Stimulated activated CD8-positive, alpha-beta memory T cell treated with anti-CD3 and anti-CD28 coated beads, Interleukin-15, amount 100 ng/mL, for 4 hours (primary cell): ENCODE measurements around the gene RHOD.

ENCODE experiments used
- DNase-seq, 2 donors: peaks; one replicate each; pipeline ENCODE4 v3.0.0-alpha.2; 2020; ENCODE audit warnings: low read depth in 2 of 2

The RHOD gene

DNA sequence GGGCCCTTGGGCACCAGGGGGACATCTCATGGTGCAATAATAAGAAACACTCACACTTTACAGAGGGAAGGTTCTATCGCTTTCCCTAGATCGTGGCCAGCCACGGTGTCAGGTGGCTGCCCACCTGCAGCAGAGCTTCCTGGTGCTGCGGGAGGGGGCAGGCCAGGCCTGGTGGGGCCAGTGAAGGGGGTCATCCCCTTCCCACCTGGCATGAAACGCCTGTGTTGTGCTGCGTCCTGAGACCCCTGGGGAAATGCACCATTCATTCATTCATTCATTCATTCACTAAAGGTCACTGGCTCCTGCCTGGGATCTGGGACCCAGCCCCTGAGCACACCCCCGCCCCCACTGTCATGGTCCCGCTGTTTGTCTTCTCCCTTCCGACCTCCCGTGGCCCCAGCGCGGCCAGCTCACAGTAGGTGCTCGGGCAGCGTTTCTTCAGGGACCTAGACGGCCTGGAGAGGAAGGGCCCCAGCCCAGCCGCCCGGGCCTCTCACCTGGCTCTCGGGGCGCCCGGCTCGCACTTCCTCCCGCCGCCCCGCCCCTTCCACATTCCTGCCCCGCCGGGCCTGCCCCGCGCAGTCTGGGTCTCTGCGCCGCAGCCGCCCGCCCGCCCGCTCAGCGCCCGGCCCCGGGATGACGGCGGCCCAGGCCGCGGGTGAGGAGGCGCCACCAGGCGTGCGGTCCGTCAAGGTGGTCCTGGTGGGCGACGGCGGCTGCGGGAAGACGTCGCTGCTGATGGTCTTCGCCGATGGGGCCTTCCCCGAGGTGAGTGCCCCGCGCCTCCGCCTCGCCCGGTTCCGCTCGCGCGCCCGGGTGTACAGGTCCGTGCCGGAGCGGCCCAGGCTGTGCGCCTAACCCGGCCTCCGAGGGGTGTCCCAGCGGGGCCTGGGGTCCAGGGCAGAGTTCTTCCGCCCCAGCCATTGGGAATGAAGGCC, at the start of gene RHOD:
Gene RHOD (plus strand): TSS at position 581 of the 938 bp plus-strand sequence. CDS start 56 bp downstream, at position 637.
- no peak for DNase-seq

DNA sequence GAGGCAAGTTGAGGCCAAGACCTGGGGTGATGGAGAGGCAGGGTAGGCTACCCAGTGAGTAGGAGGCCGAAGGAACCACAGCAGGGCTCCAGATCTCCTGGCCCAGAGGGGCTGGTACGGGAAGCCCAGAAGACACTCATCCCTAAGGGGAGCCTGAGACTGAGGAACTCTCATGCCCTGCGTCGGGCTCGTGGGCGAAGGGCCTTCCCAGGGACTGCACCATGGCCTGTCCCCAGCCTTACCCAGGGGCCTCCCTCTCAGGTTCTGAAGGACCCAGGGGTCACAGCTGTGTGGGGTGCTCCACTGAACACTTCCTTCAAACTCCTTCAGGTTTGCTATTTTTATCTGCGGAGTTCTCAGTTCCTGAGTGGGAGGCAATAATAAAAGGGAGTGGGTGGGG, 49.5 kb upstream of the RHOD start:
- no peak for DNase-seq

GRCh38 chr11:67010296-67010905, 46.2 kb upstream of the RHOD start:
- no peak for DNase-seq

GRCh38 chr11:67013511-67014045, 43.1 kb upstream of the RHOD start:
- DNase-seq: no peak

GRCh38 chr11:67014343-67014742, 42.3 kb upstream of the RHOD start:
- DNase-seq: no peak

- no peak for DNase-seq
Measured at GRCh38 chr11:67015048-67015447, 41.6 kb upstream of the RHOD start.

GRCh38 chr11:67016550-67016949, 40.1 kb upstream of the RHOD start:
- no peak for DNase-seq

- DNase-seq: no peak
Measured at GRCh38 chr11:67020949-67021348, 35.7 kb upstream of the RHOD start.

DNA sequence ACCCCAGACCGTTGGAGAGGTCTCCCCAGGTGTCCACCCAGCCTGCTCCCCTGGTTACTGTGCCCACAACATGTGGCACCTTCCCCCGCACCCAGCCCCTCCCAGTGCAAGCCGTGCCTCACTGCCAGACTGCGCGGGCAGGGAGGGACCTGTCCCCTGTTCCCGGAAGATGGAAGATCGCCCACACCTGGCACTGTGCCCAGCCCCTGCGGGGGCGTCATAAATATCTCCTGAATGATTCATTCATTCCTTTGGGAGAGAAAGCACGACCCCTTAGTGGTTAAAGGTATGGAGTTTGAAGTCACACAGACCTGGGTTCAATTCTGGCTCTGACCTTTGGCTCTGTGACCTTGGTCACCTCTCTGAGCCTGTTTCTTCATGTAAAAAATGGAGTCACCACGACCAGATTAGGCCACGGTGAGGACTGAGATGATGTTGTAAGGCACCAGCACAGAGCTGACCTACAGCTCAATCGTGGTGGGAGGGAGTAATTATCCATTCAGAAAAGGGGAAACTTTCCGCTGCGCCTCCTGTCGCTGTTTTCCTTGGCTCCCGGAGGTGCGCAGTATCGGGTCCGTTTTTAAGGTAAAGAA, 34.2 kb upstream of the RHOD start:
- DNase-seq: no peak

DNA sequence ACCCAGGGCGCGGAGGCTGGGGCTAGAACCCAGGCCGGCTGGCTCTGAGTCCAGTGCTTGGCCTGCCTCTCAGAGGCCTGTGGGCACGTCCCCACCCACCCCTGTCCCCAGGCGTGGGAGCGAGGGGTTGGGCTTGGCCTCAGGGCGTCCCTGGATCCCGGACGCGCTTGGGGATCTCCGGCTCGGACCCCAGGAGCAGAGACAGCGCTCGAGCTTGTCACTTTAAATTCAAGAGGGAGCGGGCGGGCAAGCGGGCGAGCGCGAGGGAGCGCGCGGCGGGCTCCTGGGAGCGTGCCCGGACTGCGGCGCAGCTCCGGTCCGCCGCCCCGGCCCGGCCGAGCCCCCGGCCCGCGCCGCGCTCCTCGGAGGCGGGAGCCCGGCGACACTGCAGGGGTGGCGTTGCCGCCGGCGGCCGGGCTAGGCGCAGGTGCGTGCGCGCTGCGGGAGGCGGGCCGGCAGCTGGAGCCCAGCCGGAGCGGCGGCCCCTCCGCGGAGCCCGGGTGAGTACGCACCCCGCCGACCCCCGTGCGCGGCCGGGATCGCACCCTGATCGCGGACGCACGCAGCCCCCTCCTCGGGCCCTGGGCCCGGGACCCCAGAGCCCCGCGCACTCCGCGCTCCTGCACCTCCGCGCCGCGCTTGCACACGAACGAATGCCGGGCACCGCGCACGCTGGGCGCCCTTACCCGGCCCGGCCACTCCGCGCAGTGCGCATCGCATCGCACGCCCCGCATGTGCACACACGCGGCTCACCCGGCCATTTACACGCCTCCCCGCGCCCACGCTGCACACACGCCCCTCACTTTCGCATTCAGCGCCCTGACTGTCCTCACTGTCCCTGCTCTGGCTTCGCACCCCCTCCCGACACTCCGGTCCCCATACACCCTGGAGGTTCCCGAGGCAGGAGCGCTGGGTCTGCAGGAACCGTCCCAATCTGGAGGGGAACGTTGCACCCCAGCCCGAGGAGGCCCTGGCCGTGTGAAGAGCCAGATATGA, 33.4 kb upstream of the RHOD start, which contains the start of gene SYT12:
Gene SYT12 (plus strand): TSS at position 174 of the 996 bp plus-strand sequence. CDS start 7,011 bp downstream, outside the sequence.
- peak in 1 of 2 donors; percentile 5 for DNase-seq

- no peak for DNase-seq
Measured at GRCh38 chr11:67023957-67024353, 32.7 kb upstream of the RHOD start.

DNA sequence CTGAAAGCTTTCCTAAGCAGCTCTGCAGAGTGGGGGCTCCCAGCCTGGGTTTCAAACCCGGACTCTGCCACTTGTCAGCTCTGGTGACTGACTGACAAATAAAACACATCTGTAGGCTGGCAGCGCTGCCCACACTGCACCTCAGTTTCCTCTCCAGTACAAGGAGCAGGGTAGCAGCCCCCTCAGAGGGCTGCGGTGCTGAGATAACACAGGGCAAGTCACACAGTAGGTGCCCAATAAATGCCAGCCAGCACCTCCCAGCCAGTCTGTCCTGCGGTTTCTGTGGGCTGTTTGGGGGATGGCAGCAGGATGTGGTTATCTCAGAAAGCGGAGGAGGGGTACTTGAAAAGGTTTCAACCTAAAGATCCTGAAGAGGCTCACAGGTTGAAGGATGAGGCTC, 32.2 kb upstream of the RHOD start:
- peak; percentile 20 to 38 for DNase-seq

DNA sequence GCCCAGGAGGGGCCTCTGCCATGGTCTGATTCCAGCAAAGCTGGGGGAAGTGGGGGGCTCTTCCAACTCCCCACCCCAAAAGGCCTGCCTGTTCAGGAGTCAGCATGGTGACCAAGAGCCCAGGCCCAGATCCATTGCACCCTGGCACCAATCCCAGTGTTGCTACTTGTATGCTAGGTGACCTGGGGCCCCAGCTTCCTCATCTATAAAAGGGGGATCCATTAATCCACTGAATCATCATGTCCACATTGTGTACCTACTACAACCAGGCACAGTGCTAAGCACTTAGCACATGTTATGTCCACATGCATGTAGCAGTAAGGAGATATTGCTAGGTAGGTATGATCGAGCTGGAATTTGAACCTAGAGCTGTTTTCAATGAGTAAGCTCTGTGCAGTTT, 31.7 kb upstream of the RHOD start:
- DNase-seq: no peak

DNA sequence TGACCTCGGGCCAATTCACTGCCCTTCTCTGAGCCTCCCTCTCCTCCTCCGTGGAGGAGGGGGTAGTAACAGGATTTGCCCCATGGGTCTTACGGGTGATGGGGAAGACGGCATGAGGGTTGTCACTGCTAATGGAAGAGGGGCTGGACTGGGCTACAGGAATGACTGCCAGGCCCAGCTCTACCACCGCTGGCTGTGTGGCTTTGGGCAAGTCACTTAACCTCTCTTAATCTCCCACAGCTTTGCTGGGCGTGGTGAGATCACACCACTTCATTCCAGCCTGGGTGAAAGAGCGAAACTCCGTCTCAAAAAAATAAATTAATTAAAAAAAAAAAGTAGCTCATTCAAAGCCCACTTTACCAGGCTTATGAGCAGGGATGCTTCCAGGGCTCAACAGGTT, 30.9 kb upstream of the RHOD start:
- DNase-seq: no peak

DNA sequence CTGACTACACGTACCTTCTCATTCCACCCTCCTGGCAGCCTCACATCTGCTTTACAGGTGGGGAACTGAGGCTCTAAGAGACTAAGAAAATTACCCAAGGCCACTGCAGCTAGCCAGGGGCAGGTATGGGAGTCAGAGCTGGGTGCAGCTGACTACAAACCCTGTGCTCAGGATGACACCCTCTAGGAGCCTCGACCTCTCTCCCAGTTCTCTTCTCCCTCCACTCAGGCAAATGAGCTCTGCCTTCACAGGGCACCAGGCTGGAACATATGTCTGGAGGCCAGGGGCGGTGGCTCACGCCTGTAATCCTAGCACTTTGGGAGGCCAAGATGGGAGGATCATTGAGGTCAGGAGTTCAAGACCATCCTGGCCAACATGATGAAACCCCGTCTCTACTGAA, 29.7 kb upstream of the RHOD start:
- DNase-seq: no peak

GRCh38 chr11:67027483-67027930, 29.1 kb upstream of the RHOD start:
- no peak for DNase-seq

- DNase-seq: no peak
Measured at GRCh38 chr11:67027943-67028542, 28.6 kb upstream of the RHOD start.

GRCh38 chr11:67029146-67029545, 27.5 kb upstream of the RHOD start:
- DNase-seq: no peak

DNA sequence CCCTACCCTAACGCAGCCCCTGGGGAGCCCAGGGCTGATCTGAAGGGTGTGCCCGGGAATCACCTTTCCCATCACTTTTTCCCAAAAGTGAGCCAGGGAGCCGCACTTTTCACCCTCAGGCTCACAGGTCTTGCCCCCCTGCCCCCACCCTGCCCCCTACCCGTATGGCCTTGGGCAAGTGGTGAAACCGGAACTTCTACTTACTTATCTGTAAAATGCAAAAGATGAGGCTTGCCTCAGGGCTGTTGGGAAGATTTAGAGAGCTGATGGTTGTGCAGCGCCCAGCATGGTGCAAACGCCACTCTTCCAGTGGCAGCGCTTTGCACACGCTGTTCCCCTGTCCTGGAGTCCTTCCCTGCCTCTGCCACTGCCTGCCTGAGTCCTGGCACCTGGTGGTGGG, 25.7 kb upstream of the RHOD start:
- no peak for DNase-seq

GRCh38 chr11:67031791-67032561, 24.7 kb upstream of the RHOD start:
- DNase-seq: no peak
